GM23338 (cell line): ENCODE measurements around the gene MGAT3. TPM values are rescaled to one million over a fixed set of nuclear protein-coding genes. Genes with fewer than 3 reads are reported as not detected.

Experiments
- ATAC-seq: fragments of 200-7000 bp; cut with Tn5 transposase; 3 replicates; pipeline ENCODE4 v1.9.1; 2020
- DNase-seq: peaks from one replicate; pipeline ENCODE4 v3.0.0-alpha.2; 2015; ENCODE audit warnings: low spot score
- H2AFZ ChIP-seq: fragments of 200-600 bp; sonication (generic); 2 replicates; pipeline ENCODE4 v1.8.0; 2016; ENCODE audit warnings: antibody characterized with exemption, mild to moderate bottlenecking, moderate library complexity
- H3F3A ChIP-seq: fragments of 200-600 bp; sonication (generic); replicated peaks from 2 replicates; pipeline ENCODE4 v1.8.0; 2017; ENCODE audit warnings: antibody characterized with exemption, mixed run types, low read depth
- H3K27ac ChIP-seq: fragments of 200-600 bp; sonication (generic); 2 replicates; pipeline ENCODE4 v1.6.1; 2016; ENCODE audit warnings: low read depth
- H3K27me3 ChIP-seq: fragments of 200-600 bp; sonication (generic); 2 replicates; pipeline ENCODE4 v1.8.0; 2016; ENCODE audit warnings: mild to moderate bottlenecking, mixed run types, moderate library complexity; ENCODE audit not compliant: insufficient read depth
- H3K36me3 ChIP-seq: fragments of 200-600 bp; sonication (generic); 2 replicates; pipeline ENCODE4 v1.8.0; 2016; ENCODE audit warnings: mild to moderate bottlenecking; ENCODE audit not compliant: insufficient read depth
- H3K4me1 ChIP-seq: fragments of 200-600 bp; sonication (generic); 2 replicates; pipeline ENCODE4 v1.8.0; 2016; ENCODE audit warnings: mild to moderate bottlenecking, moderate library complexity; ENCODE audit not compliant: insufficient read depth
- H3K4me2 ChIP-seq: fragments of 200-600 bp; sonication (generic); 2 replicates; pipeline ENCODE4 v1.7.1; 2017; ENCODE audit warnings: mixed run types
- H3K4me3 ChIP-seq: fragments of 200-600 bp; sonication (generic); 2 replicates; pipeline ENCODE4 v1.6.1; 2016; ENCODE audit warnings: mixed run types
- H3K79me2 ChIP-seq: fragments of 200-600 bp; sonication (generic); replicated peaks from 2 replicates; pipeline ENCODE4 v1.8.0; 2017; ENCODE audit warnings: mild to moderate bottlenecking; ENCODE audit not compliant: insufficient read depth
- H3K9me2 ChIP-seq: fragments of 200-600 bp; sonication (generic); 2 replicates; pipeline ENCODE4 v1.8.0; 2017; ENCODE audit not compliant: insufficient read depth
- H4K20me1 ChIP-seq: fragments of 200-600 bp; sonication (generic); replicated peaks from 2 replicates; pipeline ENCODE4 v1.8.0; 2017; ENCODE audit warnings: mild to moderate bottlenecking; ENCODE audit not compliant: insufficient read depth
- H3K27ac Mint-ChIP-seq: 2 replicates; pipeline ENCODE4 v1.8.0; 2020; ENCODE audit warnings: inconsistent platforms, mild to moderate bottlenecking, moderate library complexity, mixed read lengths
- H3K27me3 Mint-ChIP-seq: 3 replicates; pipeline ENCODE4 v1.8.0; 2022; ENCODE audit warnings: low read depth, mild to moderate bottlenecking, moderate library complexity, mixed read lengths, inconsistent platforms; ENCODE audit not compliant: insufficient read depth, poor library complexity
- H3K36me3 Mint-ChIP-seq: 3 replicates; pipeline ENCODE4 v1.8.0; 2021; ENCODE audit warnings: low read depth, mild to moderate bottlenecking, inconsistent platforms, moderate library complexity, mixed read lengths
- H3K4me1 Mint-ChIP-seq: 3 replicates; pipeline ENCODE4 v1.8.0; 2020; ENCODE audit warnings: mild to moderate bottlenecking, inconsistent platforms, mixed read lengths
- H3K4me3 Mint-ChIP-seq: 3 replicates; pipeline ENCODE4 v1.8.0; 2021; ENCODE audit warnings: moderate library complexity, mild to moderate bottlenecking, inconsistent platforms, mixed read lengths
- H3K9me3 Mint-ChIP-seq: 3 replicates; pipeline ENCODE4 v1.8.0; 2020; ENCODE audit warnings: moderate library complexity, mild to moderate bottlenecking, inconsistent platforms, mixed read lengths
- CREB1 ChIP-seq: fragments of 250-450 bp; sonication (Bioruptor Pico); IDR thresholded peaks from 2 replicates; pipeline ENCODE4 v1.5.0; 2020; ENCODE audit warnings: low read depth, mild to moderate bottlenecking, moderate library complexity
- EZH2 ChIP-seq: fragments of 200-600 bp; sonication (generic); IDR thresholded peaks from one replicate; pipeline ENCODE4 v1.8.0; 2017; ENCODE audit warnings: antibody characterized with exemption, mild to moderate bottlenecking, low read depth; ENCODE audit not compliant: unreplicated experiment
- EZH2phosphoT487 ChIP-seq: fragments of 200-600 bp; sonication (generic); IDR thresholded peaks from one replicate; pipeline ENCODE4 v1.8.1; 2018; ENCODE audit warnings: antibody characterized with exemption; ENCODE audit not compliant: unreplicated experiment
- JUNB ChIP-seq: IDR thresholded peaks from one replicate; pipeline ENCODE4 v1.6.1; 2016; ENCODE audit warnings: antibody characterized with exemption; ENCODE audit not compliant: unreplicated experiment
- POLR2AphosphoS5 ChIP-seq: IDR thresholded peaks from 2 replicates; pipeline ENCODE4 v1.6.1; 2016; ENCODE audit warnings: antibody characterized with exemption, low read depth
- STAT1 ChIP-seq: IDR thresholded peaks from one replicate; pipeline ENCODE4 v1.6.1; 2016; ENCODE audit warnings: antibody characterized with exemption; ENCODE audit not compliant: unreplicated experiment
- ZNF114 ChIP-seq: fragments of 250-450 bp; sonication (Bioruptor Pico); IDR thresholded peaks from 2 replicates; pipeline ENCODE4 v1.5.0; 2020; ENCODE audit warnings: mild to moderate bottlenecking, moderate library complexity
- ZNF331 ChIP-seq: fragments of 250-450 bp; sonication (Bioruptor Pico); IDR thresholded peaks from 2 replicates; pipeline ENCODE4 v1.5.0; 2020; ENCODE audit warnings: low read depth, mild to moderate bottlenecking, moderate library complexity
- polyA plus RNA-seq: library from polyadenylated mRNA; unstranded; fragments of >200 nt; fragmentation: Nextera tagmentation; extraction: Ambion mirVana; gene quantifications from 2 replicates; pipeline ENCODE4 v1.2.1, GENCODE V29; 2016
- total RNA-seq: library from RNA; depleted of rRNA; stranded (reverse); fragments of >200 nt; shearing (Covaris generic); gene quantifications from 2 replicates; pipeline ENCODE4 v1.2.3, GENCODE V29; 2014
- TF ChIP-seq, protein P1 (sequence below): IDR thresholded peaks from one replicate; pipeline ENCODE4 v1.6.1; 2018; ENCODE audit warnings: antibody characterized with exemption; ENCODE audit not compliant: unreplicated experiment
- TF ChIP-seq, protein P2 (sequence below): IDR thresholded peaks from 2 replicates; pipeline ENCODE4 v1.6.1; 2016; ENCODE audit warnings: antibody characterized with exemption
- TF ChIP-seq, protein P3 (sequence below), 2 experiments: fragments of 200-600 bp in 1 of 2; sonication (generic) in 1 of 2; conservative IDR thresholded peaks; 2 replicates each; pipeline versions ENCODE4 v1.5.1 to v1.6.1; 2016 to 2017; ENCODE audit warnings: antibody characterized with exemption in 2 of 2, low read depth in 2 of 2, mild to moderate bottlenecking in 2 of 2, moderate library complexity in 1 of 2
- TF ChIP-seq, protein P4 (sequence below): fragments of 250-450 bp; sonication (Bioruptor Pico); IDR thresholded peaks from 2 replicates; pipeline ENCODE4 v1.5.0; 2020; ENCODE audit warnings: mild to moderate bottlenecking, moderate library complexity

Gene MGAT3
- total and polyA plus RNA-seq, 2 experiments from 2014 or later, result 1.7 to 10.2 TPM

DNA sequence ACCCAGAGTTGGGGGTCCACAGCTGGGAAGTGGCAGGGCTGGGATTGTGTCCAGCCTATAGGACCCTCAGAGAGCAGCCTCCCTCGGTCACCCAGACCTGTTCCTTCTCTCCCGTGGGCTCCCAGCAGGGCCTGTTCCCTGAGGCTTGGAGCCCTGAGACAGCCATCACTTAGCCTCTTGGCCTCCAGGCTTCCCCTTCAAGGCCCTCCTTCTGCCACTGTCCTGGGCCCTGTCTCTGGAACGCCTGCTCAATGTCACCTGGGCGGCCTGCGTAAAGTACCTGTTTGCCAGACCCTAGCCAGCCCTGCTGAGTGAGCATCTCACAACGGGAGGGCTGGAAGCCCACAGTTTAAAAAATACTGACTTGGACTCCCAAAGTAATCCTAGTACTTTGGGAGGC is 6.5 kb downstream of the MGAT3 start (continued):
- TF ChIP-seq POLR2AphosphoS5, result no peak
- TF ChIP-seq STAT1, result no peak
- TF ChIP-seq EZH2phosphoT487, result no peak
- TF ChIP-seq, protein P1, sequence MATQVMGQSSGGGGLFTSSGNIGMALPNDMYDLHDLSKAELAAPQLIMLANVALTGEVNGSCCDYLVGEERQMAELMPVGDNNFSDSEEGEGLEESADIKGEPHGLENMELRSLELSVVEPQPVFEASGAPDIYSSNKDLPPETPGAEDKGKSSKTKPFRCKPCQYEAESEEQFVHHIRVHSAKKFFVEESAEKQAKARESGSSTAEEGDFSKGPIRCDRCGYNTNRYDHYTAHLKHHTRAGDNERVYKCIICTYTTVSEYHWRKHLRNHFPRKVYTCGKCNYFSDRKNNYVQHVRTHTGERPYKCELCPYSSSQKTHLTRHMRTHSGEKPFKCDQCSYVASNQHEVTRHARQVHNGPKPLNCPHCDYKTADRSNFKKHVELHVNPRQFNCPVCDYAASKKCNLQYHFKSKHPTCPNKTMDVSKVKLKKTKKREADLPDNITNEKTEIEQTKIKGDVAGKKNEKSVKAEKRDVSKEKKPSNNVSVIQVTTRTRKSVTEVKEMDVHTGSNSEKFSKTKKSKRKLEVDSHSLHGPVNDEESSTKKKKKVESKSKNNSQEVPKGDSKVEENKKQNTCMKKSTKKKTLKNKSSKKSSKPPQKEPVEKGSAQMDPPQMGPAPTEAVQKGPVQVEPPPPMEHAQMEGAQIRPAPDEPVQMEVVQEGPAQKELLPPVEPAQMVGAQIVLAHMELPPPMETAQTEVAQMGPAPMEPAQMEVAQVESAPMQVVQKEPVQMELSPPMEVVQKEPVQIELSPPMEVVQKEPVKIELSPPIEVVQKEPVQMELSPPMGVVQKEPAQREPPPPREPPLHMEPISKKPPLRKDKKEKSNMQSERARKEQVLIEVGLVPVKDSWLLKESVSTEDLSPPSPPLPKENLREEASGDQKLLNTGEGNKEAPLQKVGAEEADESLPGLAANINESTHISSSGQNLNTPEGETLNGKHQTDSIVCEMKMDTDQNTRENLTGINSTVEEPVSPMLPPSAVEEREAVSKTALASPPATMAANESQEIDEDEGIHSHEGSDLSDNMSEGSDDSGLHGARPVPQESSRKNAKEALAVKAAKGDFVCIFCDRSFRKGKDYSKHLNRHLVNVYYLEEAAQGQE, result no peak

DNA sequence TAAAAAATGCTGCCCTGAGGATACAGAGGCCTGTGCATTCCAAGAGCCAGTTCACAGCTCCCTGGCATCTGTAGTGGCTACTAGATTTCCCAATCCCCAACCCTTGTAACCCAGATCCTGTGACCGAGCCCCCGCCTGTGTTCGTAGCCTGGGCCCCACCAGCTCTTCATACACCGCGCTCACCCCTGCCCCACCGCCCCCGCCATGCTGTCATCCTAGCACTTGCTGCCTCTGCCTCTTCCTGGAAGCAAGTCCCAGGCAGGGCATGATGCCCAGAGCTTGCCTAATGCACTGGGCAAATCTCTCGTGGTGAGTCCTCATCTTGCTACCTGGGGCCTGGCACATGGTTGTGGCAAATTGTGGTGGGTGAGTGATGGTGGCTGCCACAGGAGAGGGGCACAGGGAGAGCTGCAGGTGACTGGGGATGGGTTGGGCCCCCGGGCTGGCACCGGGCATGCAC is 7.1 kb downstream of the MGAT3 start:
- H3F3A ChIP-seq, result no peaks in the 10 kb centered on the region
- H3K9me2 ChIP-seq, result no peaks in the 10 kb centered on the region
- H4K20me1 ChIP-seq, result no peaks in the 10 kb centered on the region
- H3K36me3 ChIP-seq, result no peaks in the 10 kb centered on the region
- H3K4me1 Mint-ChIP-seq, result peaks cover 7% of the 10 kb centered on the region; the same call in 2 of the 3 replicates
- H3K4me3 ChIP-seq, result no peak overlapping the region
- H3K27ac Mint-ChIP-seq, result no peak overlapping the region
- DNase-seq, result no peak
- no peaks in the 10 kb centered on the region for H3K4me1 ChIP-seq
- H3K79me2 ChIP-seq, result no peaks in the 10 kb centered on the region
- H3K27ac ChIP-seq, result no peak overlapping the region
- no peak overlapping the region for H3K4me2 ChIP-seq
- no peak overlapping the region for H3K4me3 Mint-ChIP-seq
- H3K27me3 ChIP-seq, result no peaks in the 10 kb centered on the region
- ATAC-seq, result no peak
- peaks cover 22% of the 10 kb centered on the region for H3K27me3 Mint-ChIP-seq
- no peaks in the 10 kb centered on the region for H3K9me3 Mint-ChIP-seq
- H3K36me3 Mint-ChIP-seq, result no peaks in the 10 kb centered on the region
- no peak overlapping the region for H2AFZ ChIP-seq
- no peak for TF ChIP-seq ZNF331 (CRISPR knock-in tag)
- TF ChIP-seq CREB1 (CRISPR knock-in tag), result no peak
- TF ChIP-seq, protein P2, sequence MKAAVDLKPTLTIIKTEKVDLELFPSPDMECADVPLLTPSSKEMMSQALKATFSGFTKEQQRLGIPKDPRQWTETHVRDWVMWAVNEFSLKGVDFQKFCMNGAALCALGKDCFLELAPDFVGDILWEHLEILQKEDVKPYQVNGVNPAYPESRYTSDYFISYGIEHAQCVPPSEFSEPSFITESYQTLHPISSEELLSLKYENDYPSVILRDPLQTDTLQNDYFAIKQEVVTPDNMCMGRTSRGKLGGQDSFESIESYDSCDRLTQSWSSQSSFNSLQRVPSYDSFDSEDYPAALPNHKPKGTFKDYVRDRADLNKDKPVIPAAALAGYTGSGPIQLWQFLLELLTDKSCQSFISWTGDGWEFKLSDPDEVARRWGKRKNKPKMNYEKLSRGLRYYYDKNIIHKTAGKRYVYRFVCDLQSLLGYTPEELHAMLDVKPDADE, result no peak
- no peak for TF ChIP-seq STAT1
- TF ChIP-seq POLR2AphosphoS5, result no peak
- TF ChIP-seq, protein P3, sequence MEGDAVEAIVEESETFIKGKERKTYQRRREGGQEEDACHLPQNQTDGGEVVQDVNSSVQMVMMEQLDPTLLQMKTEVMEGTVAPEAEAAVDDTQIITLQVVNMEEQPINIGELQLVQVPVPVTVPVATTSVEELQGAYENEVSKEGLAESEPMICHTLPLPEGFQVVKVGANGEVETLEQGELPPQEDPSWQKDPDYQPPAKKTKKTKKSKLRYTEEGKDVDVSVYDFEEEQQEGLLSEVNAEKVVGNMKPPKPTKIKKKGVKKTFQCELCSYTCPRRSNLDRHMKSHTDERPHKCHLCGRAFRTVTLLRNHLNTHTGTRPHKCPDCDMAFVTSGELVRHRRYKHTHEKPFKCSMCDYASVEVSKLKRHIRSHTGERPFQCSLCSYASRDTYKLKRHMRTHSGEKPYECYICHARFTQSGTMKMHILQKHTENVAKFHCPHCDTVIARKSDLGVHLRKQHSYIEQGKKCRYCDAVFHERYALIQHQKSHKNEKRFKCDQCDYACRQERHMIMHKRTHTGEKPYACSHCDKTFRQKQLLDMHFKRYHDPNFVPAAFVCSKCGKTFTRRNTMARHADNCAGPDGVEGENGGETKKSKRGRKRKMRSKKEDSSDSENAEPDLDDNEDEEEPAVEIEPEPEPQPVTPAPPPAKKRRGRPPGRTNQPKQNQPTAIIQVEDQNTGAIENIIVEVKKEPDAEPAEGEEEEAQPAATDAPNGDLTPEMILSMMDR (conservative IDR thresholded peaks at IDR 0.05; ENCODE audit: low read depth in 2 of 2), result no peak
- no peak for TF ChIP-seq EZH2phosphoT487
- TF ChIP-seq, protein P4, sequence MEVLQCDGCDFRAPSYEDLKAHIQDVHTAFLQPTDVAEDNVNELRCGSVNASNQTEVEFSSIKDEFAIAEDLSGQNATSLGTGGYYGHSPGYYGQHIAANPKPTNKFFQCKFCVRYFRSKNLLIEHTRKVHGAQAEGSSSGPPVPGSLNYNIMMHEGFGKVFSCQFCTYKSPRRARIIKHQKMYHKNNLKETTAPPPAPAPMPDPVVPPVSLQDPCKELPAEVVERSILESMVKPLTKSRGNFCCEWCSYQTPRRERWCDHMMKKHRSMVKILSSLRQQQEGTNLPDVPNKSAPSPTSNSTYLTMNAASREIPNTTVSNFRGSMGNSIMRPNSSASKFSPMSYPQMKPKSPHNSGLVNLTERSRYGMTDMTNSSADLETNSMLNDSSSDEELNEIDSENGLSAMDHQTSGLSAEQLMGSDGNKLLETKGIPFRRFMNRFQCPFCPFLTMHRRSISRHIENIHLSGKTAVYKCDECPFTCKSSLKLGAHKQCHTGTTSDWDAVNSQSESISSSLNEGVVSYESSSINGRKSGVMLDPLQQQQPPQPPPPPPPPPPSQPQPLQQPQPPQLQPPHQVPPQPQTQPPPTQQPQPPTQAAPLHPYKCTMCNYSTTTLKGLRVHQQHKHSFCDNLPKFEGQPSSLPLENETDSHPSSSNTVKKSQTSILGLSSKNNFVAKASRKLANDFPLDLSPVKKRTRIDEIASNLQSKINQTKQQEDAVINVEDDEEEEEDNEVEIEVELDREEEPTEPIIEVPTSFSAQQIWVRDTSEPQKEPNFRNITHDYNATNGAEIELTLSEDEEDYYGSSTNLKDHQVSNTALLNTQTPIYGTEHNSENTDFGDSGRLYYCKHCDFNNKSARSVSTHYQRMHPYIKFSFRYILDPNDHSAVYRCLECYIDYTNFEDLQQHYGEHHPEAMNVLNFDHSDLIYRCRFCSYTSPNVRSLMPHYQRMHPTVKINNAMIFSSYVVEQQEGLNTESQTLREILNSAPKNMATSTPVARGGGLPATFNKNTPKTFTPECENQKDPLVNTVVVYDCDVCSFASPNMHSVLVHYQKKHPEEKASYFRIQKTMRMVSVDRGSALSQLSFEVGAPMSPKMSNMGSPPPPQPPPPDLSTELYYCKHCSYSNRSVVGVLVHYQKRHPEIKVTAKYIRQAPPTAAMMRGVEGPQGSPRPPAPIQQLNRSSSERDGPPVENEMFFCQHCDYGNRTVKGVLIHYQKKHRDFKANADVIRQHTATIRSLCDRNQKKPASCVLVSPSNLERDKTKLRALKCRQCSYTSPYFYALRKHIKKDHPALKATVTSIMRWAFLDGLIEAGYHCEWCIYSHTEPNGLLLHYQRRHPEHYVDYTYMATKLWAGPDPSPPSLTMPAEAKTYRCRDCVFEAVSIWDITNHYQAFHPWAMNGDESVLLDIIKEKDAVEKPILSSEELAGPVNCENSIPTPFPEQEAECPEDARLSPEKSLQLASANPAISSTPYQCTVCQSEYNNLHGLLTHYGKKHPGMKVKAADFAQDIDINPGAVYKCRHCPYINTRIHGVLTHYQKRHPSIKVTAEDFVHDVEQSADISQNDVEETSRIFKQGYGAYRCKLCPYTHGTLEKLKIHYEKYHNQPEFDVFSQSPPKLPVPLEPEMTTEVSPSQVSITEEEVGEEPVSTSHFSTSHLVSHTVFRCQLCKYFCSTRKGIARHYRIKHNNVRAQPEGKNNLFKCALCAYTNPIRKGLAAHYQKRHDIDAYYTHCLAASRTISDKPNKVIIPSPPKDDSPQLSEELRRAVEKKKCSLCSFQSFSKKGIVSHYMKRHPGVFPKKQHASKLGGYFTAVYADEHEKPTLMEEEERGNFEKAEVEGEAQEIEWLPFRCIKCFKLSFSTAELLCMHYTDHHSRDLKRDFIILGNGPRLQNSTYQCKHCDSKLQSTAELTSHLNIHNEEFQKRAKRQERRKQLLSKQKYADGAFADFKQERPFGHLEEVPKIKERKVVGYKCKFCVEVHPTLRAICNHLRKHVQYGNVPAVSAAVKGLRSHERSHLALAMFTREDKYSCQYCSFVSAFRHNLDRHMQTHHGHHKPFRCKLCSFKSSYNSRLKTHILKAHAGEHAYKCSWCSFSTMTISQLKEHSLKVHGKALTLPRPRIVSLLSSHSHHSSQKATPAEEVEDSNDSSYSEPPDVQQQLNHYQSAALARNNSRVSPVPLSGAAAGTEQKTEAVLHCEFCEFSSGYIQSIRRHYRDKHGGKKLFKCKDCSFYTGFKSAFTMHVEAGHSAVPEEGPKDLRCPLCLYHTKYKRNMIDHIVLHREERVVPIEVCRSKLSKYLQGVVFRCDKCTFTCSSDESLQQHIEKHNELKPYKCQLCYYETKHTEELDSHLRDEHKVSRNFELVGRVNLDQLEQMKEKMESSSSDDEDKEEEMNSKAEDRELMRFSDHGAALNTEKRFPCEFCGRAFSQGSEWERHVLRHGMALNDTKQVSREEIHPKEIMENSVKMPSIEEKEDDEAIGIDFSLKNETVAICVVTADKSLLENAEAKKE (CRISPR knock-in tag), result no peak
- TF ChIP-seq ZNF114, result no peak
- no peak for TF ChIP-seq JUNB
- no peak for TF ChIP-seq EZH2
